Ishikawa (cell line): Measurements from ENCODE around the gene HAGH.

Experiments used
- CEBPB ChIP-seq: IDR thresholded peaks from 2 replicates; pipeline ENCODE4 v1.6.1; 2012
- CREB1 ChIP-seq: IDR thresholded peaks from 2 replicates; pipeline ENCODE4 v1.6.1; 2012; ENCODE audit warnings: low read depth
- EGR1 ChIP-seq: IDR thresholded peaks from 2 replicates; pipeline ENCODE4 v1.6.1; 2012
- EP300 ChIP-seq: IDR thresholded peaks from 2 replicates; pipeline ENCODE4 v1.6.1; 2012; ENCODE audit warnings: borderline replicate concordance
- FOXM1 ChIP-seq: IDR thresholded peaks from 2 replicates; pipeline ENCODE4 v1.6.1; 2012; ENCODE audit warnings: low read depth, borderline replicate concordance
- MAX ChIP-seq: IDR thresholded peaks from 2 replicates; pipeline ENCODE4 v1.6.1; 2012
- NFIC ChIP-seq: IDR thresholded peaks from 2 replicates; pipeline ENCODE4 v1.6.1; 2012
- RAD21 ChIP-seq: IDR thresholded peaks from 2 replicates; pipeline ENCODE4 v1.6.1; 2012; ENCODE audit warnings: low read depth
- REST ChIP-seq: IDR thresholded peaks from 2 replicates; pipeline ENCODE4 v1.6.1; 2012; ENCODE audit warnings: low read depth, mild to moderate bottlenecking
- TAF1 ChIP-seq: IDR thresholded peaks from 2 replicates; pipeline ENCODE4 v1.6.1; 2012; ENCODE audit warnings: low read depth, mild to moderate bottlenecking
- TCF12 ChIP-seq: IDR thresholded peaks from 2 replicates; pipeline ENCODE4 v1.6.1; 2012; ENCODE audit warnings: low read depth
- TEAD4 ChIP-seq: IDR thresholded peaks from 2 replicates; pipeline ENCODE4 v1.6.1; 2012
- USF1 ChIP-seq: IDR thresholded peaks from 2 replicates; pipeline ENCODE4 v1.6.1; 2012
- YY1 ChIP-seq: IDR thresholded peaks from 2 replicates; pipeline ENCODE4 v1.6.1; 2012; ENCODE audit warnings: low read depth
- ZBTB7A ChIP-seq: IDR thresholded peaks from 2 replicates; pipeline ENCODE4 v1.6.1; 2012; ENCODE audit warnings: low read depth

Gene HAGH

GRCh38 chr16:1816396-1817275 lies 10.0 kb downstream of the HAGH start:
- TF ChIP-seq EP300 = no peak
- TF ChIP-seq MAX = no peak
- TF ChIP-seq REST = no peak
- TF ChIP-seq CEBPB = no peak
- no peak for TF ChIP-seq CREB1
- no peak for TF ChIP-seq TCF12
- TF ChIP-seq RAD21 = no peak
- TF ChIP-seq FOXM1 = no peak
- TF ChIP-seq NFIC = no peak
- no peak for TF ChIP-seq ZBTB7A
- no peak for TF ChIP-seq TEAD4
- TF ChIP-seq TAF1 = no peak
- no peak for TF ChIP-seq YY1
- no peak for TF ChIP-seq USF1
- TF ChIP-seq EGR1 = no peak

- TF ChIP-seq USF1 = no peak
- no peak for TF ChIP-seq FOXM1
- no peak for TF ChIP-seq CEBPB
- no peak for TF ChIP-seq EP300
- no peak for TF ChIP-seq TAF1
- no peak for TF ChIP-seq EGR1
- no peak for TF ChIP-seq NFIC
- no peak for TF ChIP-seq RAD21
- TF ChIP-seq TCF12 = no peak
- TF ChIP-seq REST = no peak
- no peak for TF ChIP-seq MAX
- TF ChIP-seq CREB1 = no peak
- no peak for TF ChIP-seq YY1
- no peak for TF ChIP-seq TEAD4
- no peak for TF ChIP-seq ZBTB7A
Measured at GRCh38 chr16:1815461-1815860, 11.2 kb downstream of the HAGH start.

- TF ChIP-seq CREB1 = no peak
- peak; percentile 93 for TF ChIP-seq MAX
- TF ChIP-seq TCF12 = 0 out of 2 replicates have a peak, but pooled peaks have one; percentile 47
- no peak for TF ChIP-seq ZBTB7A
- no peak for TF ChIP-seq TAF1
- TF ChIP-seq FOXM1 = no peak
- peak; percentile 45 for TF ChIP-seq NFIC
- peak; percentile 98 for TF ChIP-seq EGR1
- peak; percentile 39; the same call in 1 of the 2 replicates for TF ChIP-seq TEAD4
- no peak for TF ChIP-seq EP300
- TF ChIP-seq REST = no peak
- TF ChIP-seq USF1 = peak; percentile 41; the same call in 1 of the 2 replicates
- TF ChIP-seq RAD21 = peak; percentile 78
- TF ChIP-seq CEBPB = no peak
- peak; percentile 36; the same call in 1 of the 2 replicates for TF ChIP-seq YY1
Measured at GRCh38 chr16:1812732-1813163, 13.9 kb downstream of the HAGH start.
